Activated CD4-positive, alpha-beta T cell treated with anti-CD3 and anti-CD28 coated beads, Interleukin-2, amount 50 U/mL, for 4 hours (primary cell): ENCODE measurements around the gene BTNL2.
"Not testable (repeated sequence)": the region's sequence is repeated elsewhere in the genome, so short reads cannot be mapped to it uniquely, and the experiment has no call there.

ENCODE experiments used
- DNase-seq, 2 experiments: peaks; one replicate each; pipeline ENCODE4 v3.0.0-alpha.2; 2020

BTNL2 gene

DNA sequence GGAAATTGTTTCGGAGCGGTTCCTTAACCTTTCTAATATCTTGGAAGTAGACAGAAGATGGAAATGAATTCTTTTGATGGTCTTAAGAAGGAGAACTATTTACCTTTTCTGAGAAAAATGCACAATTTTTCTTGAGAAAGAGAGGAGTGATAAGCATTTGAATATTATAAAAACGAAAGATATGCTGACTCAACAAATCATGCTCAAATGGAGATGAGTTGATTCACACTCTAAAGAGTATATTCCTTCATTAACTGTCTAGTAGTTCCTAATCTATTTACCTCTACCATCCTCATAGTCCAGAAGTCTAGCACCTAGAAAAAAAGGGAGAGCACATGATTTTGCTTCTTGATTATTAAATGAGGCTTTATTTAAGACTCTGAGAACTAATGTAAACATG is 39.3 kb downstream of the BTNL2 start:
- DNase-seq: no peak

DNA sequence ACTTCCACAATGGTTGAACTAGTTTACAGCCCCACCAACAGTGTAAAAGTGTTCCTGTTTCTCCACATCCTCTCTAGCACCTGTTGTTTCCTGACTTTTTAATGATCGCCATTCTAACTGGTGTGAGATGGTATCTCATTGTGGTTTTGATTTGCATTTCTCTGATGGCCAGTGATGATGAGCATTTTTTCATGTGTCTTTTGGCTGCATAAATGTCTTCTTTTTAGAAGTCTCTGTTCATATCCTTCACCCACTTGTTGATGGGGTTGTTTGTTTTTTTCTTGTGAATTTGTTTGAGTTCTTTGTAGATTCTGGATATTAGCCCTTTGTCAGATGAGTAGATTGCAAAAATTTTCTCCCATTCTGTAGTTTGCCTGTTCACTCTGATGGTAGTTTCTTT is 47.8 kb downstream of the BTNL2 start:
- DNase-seq: not testable (repeated sequence)

DNA sequence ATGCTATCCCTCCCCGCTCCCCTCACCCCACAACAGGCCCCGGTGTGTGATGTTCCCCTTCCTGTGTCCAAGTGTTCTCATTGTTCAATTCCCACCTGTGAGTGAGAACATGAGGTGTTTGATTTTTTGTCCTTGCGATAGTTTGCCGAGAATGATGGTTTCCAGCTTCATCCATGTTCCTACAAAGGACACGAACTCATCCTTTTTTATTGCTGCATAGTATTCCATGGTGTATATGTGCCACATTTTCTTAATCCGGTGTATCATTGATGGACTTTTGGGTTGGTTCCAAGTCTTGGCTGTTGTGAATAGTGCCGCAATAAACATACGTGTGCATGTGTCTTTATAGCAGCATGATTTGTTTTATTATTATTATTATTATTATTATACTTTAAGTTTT is 48.4 kb downstream of the BTNL2 start:
- not testable (repeated sequence) for DNase-seq

DNA sequence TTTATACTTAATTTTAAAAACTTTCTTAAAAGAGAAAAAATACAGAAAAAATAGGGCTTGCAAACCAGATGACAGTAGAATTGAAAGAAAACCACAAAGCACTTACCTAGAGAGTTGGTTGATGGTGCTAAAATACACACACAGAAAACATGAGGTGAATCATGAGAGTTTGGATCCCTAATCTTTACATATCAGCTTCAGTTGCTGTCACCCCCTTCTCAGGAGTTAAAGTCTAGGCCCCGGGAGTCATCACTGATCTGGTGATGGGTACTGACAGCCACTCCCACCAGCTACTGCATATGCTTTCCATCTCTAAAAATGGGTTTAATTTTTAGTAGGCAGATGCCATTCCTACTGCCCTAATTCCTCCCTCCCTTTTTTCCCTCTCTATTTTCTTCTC is 52.0 kb downstream of the BTNL2 start:
- no peak for DNase-seq

DNA sequence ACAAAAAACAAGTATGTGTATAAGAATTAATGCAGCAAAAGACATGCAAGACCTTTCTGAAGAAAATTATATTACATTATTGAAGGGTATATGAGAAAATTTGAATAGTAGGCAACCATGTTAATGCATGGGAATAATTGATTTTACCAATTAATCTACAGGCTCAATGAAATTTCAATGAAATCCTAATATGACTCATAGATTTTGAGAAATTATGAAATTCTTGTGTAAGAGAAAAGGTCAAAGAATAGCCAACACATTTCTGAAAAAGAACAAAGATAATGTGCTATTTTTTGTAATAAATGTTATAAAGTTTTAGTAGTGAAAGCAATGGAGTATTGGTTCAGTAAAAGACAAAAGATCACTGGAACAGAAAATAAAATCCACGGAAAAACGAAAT is 53.6 kb downstream of the BTNL2 start:
- no peak for DNase-seq
